ENCODE results near the gene ANO5. TPM values are rescaled to one million over a fixed set of nuclear protein-coding genes. Genes with fewer than 3 reads are reported as not detected.
A peak's percentile ranks its signal among the peaks of the same experiment; 100 is the strongest.

Gene ANO5
- total RNA-seq, 1 donor from 2014 or later, result not detected

DNA sequence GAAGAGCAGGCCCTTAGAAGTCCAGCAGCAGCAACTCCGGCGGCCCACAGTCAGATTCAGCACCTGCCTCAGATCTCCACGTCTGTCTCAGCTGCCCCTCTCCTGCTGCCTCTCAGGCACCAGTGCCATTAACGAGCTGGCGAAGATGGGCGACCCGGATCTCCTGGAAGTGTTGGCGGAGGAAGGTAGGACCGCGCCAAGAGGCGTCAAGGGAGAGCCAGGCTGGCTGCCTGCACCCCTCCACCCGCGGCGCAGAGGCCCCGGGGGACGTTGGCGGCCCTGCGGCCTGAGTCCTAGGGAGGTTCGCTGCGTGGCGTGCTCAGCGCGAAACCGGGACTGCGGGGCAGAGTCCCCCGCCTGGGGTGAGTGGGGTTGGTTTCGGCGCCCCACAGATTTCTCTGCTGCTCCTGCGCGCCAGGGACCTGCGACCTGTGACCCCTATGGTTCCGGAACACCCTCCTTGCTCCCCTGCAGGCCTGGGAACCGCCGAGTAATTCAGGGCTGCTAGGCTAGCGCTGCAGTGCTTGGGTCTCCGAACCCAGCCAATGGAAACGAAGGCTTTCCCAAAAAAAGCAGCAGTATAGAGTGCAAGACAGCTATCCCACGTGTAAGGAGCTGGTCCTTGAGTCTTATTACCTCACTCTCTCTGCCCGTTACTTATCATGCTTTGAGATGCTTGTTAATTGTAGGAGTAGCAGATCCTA, 615 bp downstream of the ANO5 start:
- no peaks in the 10 kb centered on the region for H3K27me3 ChIP-seq
- peak overlapping the region in 1 of 2 donors; percentile 15 for H3K27ac ChIP-seq
- no peaks in the 10 kb centered on the region for H3K9me3 ChIP-seq
- no peak for DNase-seq (ENCODE audit: low spot score in 2 of 2)
- intact Hi-C loops (cut with DNase I), result no loop called here
- H3K4me1 ChIP-seq, result no peaks in the 10 kb centered on the region
- no peak for TF ChIP-seq CTCF (IDR thresholded peaks at IDR 0.05)
- H3K36me3 ChIP-seq, result no peaks in the 10 kb centered on the region
- peak overlapping the region; percentile 65 to 66 for H3K4me3 ChIP-seq

DNA sequence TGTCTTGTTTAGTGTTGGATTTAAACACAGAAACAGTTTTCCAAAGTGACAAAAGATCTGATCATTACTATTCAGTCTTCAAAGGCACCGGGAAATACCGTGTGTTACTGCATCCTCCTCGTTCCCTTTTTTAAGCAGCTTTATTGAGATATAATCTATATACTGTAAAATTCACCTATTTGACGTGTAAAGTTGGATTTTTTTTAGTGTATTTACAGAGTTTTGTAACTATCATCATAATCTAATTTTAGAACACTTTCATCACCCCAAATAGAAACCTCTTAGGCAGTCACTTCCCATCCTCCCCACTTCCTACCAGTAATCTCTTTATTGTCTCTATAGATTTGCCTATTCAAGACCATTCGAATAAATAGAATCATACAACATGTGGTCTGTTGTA, 1.4 kb downstream of the ANO5 start:
- Histone ChIP-seq H3K4me3 (peak overlapping the region; percentile 65 to 66), H3K27ac (no peak overlapping the region), H3K9me3 (no peaks in the 10 kb centered on the region), H3K36me3 (no peaks in the 10 kb centered on the region), H3K4me1 (no peaks in the 10 kb centered on the region), H3K27me3 (no peaks in the 10 kb centered on the region)
- intact Hi-C loops (cut with DNase I), result no loop called here
- no peak for TF ChIP-seq CTCF (IDR thresholded peaks at IDR 0.05)
- DNase-seq (ENCODE audit: low spot score in 2 of 2), result no peak

DNA sequence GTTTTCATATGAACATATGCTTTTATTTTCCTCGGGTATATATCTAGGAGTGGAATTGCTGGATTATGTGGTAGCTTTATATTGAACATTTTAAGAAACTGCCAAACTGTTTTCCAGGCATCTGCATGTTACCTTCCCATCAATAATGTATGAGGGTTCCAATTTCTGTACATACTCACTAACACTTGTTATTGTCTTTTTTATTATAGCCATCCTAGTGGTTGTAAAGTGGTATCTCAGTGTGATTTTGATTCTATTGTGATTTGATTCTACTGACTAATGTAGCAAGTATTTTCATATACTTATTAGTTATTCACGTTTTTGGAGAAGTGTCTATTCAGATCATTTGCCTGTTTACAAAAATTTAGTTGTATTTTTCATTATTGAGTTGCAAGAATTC, 2.0 kb downstream of the ANO5 start:
- no peaks in the 10 kb centered on the region for H3K4me1 ChIP-seq
- H3K9me3 ChIP-seq, result no peaks in the 10 kb centered on the region
- intact Hi-C loops (cut with DNase I), result no loop called here
- no peaks in the 10 kb centered on the region for H3K36me3 ChIP-seq
- no peak overlapping the region for H3K27ac ChIP-seq
- no peak for TF ChIP-seq CTCF (IDR thresholded peaks at IDR 0.05)
- no peaks in the 10 kb centered on the region for H3K27me3 ChIP-seq
- DNase-seq (ENCODE audit: low spot score in 2 of 2), result no peak
- no peak overlapping the region for H3K4me3 ChIP-seq

GRCh38 chr11:22197139-22198005, 4.5 kb downstream of the ANO5 start:
- no peaks in the 10 kb centered on the region for H3K36me3 ChIP-seq
- DNase-seq (ENCODE audit: low spot score in 2 of 2), result no peak
- H3K27me3 ChIP-seq, result no peaks in the 10 kb centered on the region
- no peaks in the 10 kb centered on the region for H3K9me3 ChIP-seq
- H3K4me3 ChIP-seq, result no peak overlapping the region
- H3K27ac ChIP-seq, result no peak overlapping the region
- intact Hi-C loops (cut with DNase I), result no loop called here
- H3K4me1 ChIP-seq, result no peaks in the 10 kb centered on the region
- no peak for TF ChIP-seq CTCF (IDR thresholded peaks at IDR 0.05)

DNA sequence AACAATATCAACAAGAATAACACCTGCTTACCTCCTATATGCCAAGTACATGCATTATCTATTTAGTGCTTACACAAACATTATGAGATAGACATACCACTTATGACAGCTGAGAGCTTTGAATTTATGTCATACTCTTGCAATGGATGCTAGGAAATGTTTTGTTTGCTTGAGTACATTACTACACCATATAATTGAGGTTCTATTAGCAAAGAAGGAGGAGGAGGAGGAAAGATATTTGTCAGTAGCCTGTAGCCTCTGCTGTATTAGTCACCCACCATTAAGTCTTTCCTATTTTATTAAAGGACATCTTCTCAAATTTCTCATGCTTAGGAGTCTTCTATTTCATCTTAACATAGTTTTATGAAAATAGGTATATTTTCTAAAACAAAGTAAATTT, 6.4 kb downstream of the ANO5 start:
- H3K36me3 ChIP-seq, result no peaks in the 10 kb centered on the region
- H3K4me1 ChIP-seq, result no peaks in the 10 kb centered on the region
- TF ChIP-seq CTCF (IDR thresholded peaks at IDR 0.05), result no peak
- no peak overlapping the region for H3K27ac ChIP-seq
- no peak overlapping the region for H3K4me3 ChIP-seq
- DNase-seq (ENCODE audit: low spot score in 2 of 2), result no peak
- H3K27me3 ChIP-seq, result no peaks in the 10 kb centered on the region
- intact Hi-C loops (cut with DNase I), result no loop called here
- no peaks in the 10 kb centered on the region for H3K9me3 ChIP-seq
